Stimulated activated CD4-positive, alpha-beta T cell treated with anti-CD3 and anti-CD28 coated beads, TNF-alpha, amount 100 ng/mL, for 4 hours (primary cell): ENCODE results near the gene PEPD.
"Not testable (repeated sequence)": the region's sequence is repeated elsewhere in the genome, so short reads cannot be mapped to it uniquely, and the experiment has no call there.

Experiments
- DNase-seq, 3 experiments: peaks; one replicate each; pipeline ENCODE4 v3.0.0-alpha.2; 2020; ENCODE audit warnings: low read depth in 3 of 3

Gene PEPD

GRCh38 chr19:33498391-33499000 is 23.1 kb downstream of the PEPD start:
- no peak for DNase-seq

GRCh38 chr19:33497778-33498175 is 23.8 kb downstream of the PEPD start:
- no peak for DNase-seq

- no peak for DNase-seq
Observed at GRCh38 chr19:33497131-33497777, 24.3 kb downstream of the PEPD start.

- no peak for DNase-seq
Observed at GRCh38 chr19:33496038-33496895, 25.3 kb downstream of the PEPD start.

- DNase-seq, result no peak
Observed at GRCh38 chr19:33493401-33494275, 28.0 kb downstream of the PEPD start.

- DNase-seq, result no peak
Observed at GRCh38 chr19:33492951-33493350, 28.6 kb downstream of the PEPD start.

GRCh38 chr19:33492090-33492489 is 29.5 kb downstream of the PEPD start:
- DNase-seq, result no peak

GRCh38 chr19:33490596-33490995 is 31.0 kb downstream of the PEPD start:
- DNase-seq, result not testable (repeated sequence)

GRCh38 chr19:33490041-33490451 is 31.5 kb downstream of the PEPD start:
- no peak for DNase-seq

- no peak for DNase-seq
Observed at GRCh38 chr19:33488826-33489225, 32.8 kb downstream of the PEPD start.

- DNase-seq, result no peak
Observed at GRCh38 chr19:33487901-33488800, 33.4 kb downstream of the PEPD start.

GRCh38 chr19:33486936-33487811 is 34.4 kb downstream of the PEPD start:
- DNase-seq, result no peak

- DNase-seq, result no peak
Observed at GRCh38 chr19:33486407-33486806, 35.2 kb downstream of the PEPD start.

- DNase-seq, result no peak
Observed at GRCh38 chr19:33484226-33484774, 37.3 kb downstream of the PEPD start.

GRCh38 chr19:33482476-33482875 is 39.1 kb downstream of the PEPD start:
- no peak for DNase-seq

- no peak for DNase-seq
Observed at GRCh38 chr19:33481863-33482262, 39.7 kb downstream of the PEPD start.

- not testable (repeated sequence) for DNase-seq
Observed at GRCh38 chr19:33479570-33479969, 42.0 kb downstream of the PEPD start.

- DNase-seq, result no peak
Observed at GRCh38 chr19:33477781-33478180, 43.8 kb downstream of the PEPD start.

- no peak for DNase-seq
Observed at GRCh38 chr19:33476151-33476707, 45.4 kb downstream of the PEPD start.
